K562 (cell line): ENCODE data around the gene CSKMT. TPM values are rescaled to one million over a fixed set of nuclear protein-coding genes. Genes with fewer than 3 reads are reported as not detected.

Experiments
- EGR1 ChIP-seq: fragments of 450-650 bp; conservative IDR thresholded peaks from 2 replicates; pipeline ENCODE4 v1.6.1; 2017; ENCODE audit warnings: mild to moderate bottlenecking
- EWSR1 ChIP-seq: fragments of 450-650 bp; IDR thresholded peaks from 2 replicates; pipeline ENCODE4 v1.6.1; 2018; ENCODE audit warnings: borderline replicate concordance, mild to moderate bottlenecking, low read depth, moderate library complexity; ENCODE audit not compliant: partially characterized antibody
- FIP1L1 ChIP-seq: fragments of 200-400 bp; formaldehyde crosslinking; IDR thresholded peaks from 2 replicates; pipeline ENCODE4 v1.6.1; 2018; ENCODE audit warnings: mild to moderate bottlenecking, low read depth, low read length; ENCODE audit not compliant: poor library complexity, severe bottlenecking
- FOXK2 ChIP-seq, 2 experiments: fragments of 450-650 bp; IDR thresholded peaks in 1 of 2; conservative IDR thresholded peaks in 1 of 2; 2 replicates each; pipeline ENCODE4 v1.6.1; 2016; ENCODE audit warnings: low read depth in 2 of 2, mild to moderate bottlenecking in 1 of 2
- KDM1A ChIP-seq, 2 experiments: fragments of 450-650 bp; IDR thresholded peaks; 2 replicates each; pipeline ENCODE4 v1.6.1; 2016; ENCODE audit warnings: mild to moderate bottlenecking in 2 of 2
- LEF1 ChIP-seq: fragments of 450-650 bp; IDR thresholded peaks from 2 replicates; pipeline ENCODE4 v1.6.1; 2016; ENCODE audit warnings: mild to moderate bottlenecking
- MAFK ChIP-seq: IDR thresholded peaks from 2 replicates; pipeline ENCODE4 v1.6.1; 2011; ENCODE audit warnings: low read length, improper control_type of control experiment
- MYBL2 ChIP-seq, 2 experiments: fragments of 450-650 bp in 1 of 2; sonication (generic) in 1 of 2; formaldehyde crosslinking in 1 of 2; IDR thresholded peaks; 2 replicates each; pipeline versions ENCODE4 v1.6.1 to v1.8.1; 2017 to 2022; ENCODE audit warnings: borderline replicate concordance in 1 of 2, inconsistent platforms in 1 of 2, low read depth in 1 of 2, mild to moderate bottlenecking in 1 of 2, missing genetic modification reagents in 1 of 2, moderate library complexity in 1 of 2
- PYGO2 ChIP-seq: fragments of 450-650 bp; IDR thresholded peaks from 2 replicates; pipeline ENCODE4 v1.6.1; 2016; ENCODE audit warnings: mild to moderate bottlenecking, missing genetic modification characterization, moderate library complexity, missing compliant biosample characterization
- SMAD3 ChIP-seq: fragments of 450-650 bp; formaldehyde crosslinking; conservative IDR thresholded peaks from 2 replicates; pipeline ENCODE4 v1.4.0; 2020; ENCODE audit warnings: mild to moderate bottlenecking
- SRSF3 ChIP-seq: fragments of 200-400 bp; formaldehyde crosslinking; IDR thresholded peaks from 2 replicates; pipeline ENCODE4 v1.6.1; 2016; ENCODE audit warnings: mild to moderate bottlenecking, low read length, moderate library complexity; ENCODE audit not compliant: insufficient read depth
- ZNF436 ChIP-seq: fragments of 250-450, 450-650 bp; sonication (Bioruptor Pico); formaldehyde crosslinking; IDR thresholded peaks from 2 replicates; pipeline ENCODE4 v1.7.0; 2020; ENCODE audit warnings: mild to moderate bottlenecking
- ZNF551 ChIP-seq: fragments of 250-450 bp; sonication (Bioruptor Pico); IDR thresholded peaks from 2 replicates; pipeline ENCODE4 v1.5.0; 2021; ENCODE audit warnings: mild to moderate bottlenecking, moderate library complexity
- ZNF586 ChIP-seq: fragments of 450-650 bp; formaldehyde crosslinking; conservative IDR thresholded peaks from 2 replicates; pipeline ENCODE4 v1.4.0; 2020; ENCODE audit warnings: mild to moderate bottlenecking, moderate library complexity
- ZNF785 ChIP-seq: fragments of 250-450 bp; sonication (Bioruptor Pico); IDR thresholded peaks from 2 replicates; pipeline ENCODE4 v1.4.0; 2020; ENCODE audit warnings: mild to moderate bottlenecking
- polyA plus RNA-seq, 8 experiments: library from polyadenylated mRNA; depleted of rRNA in 4 of 8; stranded (reverse) in 5 of 8; unstranded in 3 of 8; fragments of >200 nt; fragmentation: Nextera tagmentation in 2 of 8; fragmentation: Illumina TruSeq in 1 of 8; extraction: Ambion mirVana in 2 of 8; extraction: Trizol in 1 of 8; gene quantifications; 2 replicates each; pipeline versions ENCODE4 v1.2.1 to v1.2.3, GENCODE V29; 2011 to 2014; ENCODE audit warnings: inconsistent platforms in 1 of 8, missing spikeins in 1 of 8
- total RNA-seq, 7 experiments: library from RNA; depleted of rRNA in 6 of 7; stranded (reverse); fragments of >200 nt in 6 of 7; fragmentation: Illumina TruSeq in 2 of 7; extraction: Trizol in 2 of 7; gene quantifications; 2 replicates each; pipeline versions ENCODE4 v1.2.1 to v1.2.3, GENCODE V29; 2011 to 2021; ENCODE audit warnings: low replicate concordance in 1 of 7
- TF ChIP-seq, protein P1 (sequence below): fragments of 250-450 bp; sonication (Bioruptor Pico); IDR thresholded peaks from 2 replicates; pipeline ENCODE4 v1.4.0; 2020; ENCODE audit warnings: mild to moderate bottlenecking, moderate library complexity
- TF ChIP-seq, protein P2 (sequence below): fragments of 250-450 bp; sonication (Bioruptor Pico); IDR thresholded peaks from 2 replicates; pipeline ENCODE4 v1.5.1; 2021; ENCODE audit warnings: mild to moderate bottlenecking
- TF ChIP-seq, protein P3 (sequence below): sonication (generic); formaldehyde crosslinking; IDR thresholded peaks from 2 replicates; pipeline ENCODE4 v1.9.0; 2022; ENCODE audit warnings: mild to moderate bottlenecking, missing genetic modification reagents
- TF ChIP-seq, protein P4 (sequence below): fragments of 450-650 bp; IDR thresholded peaks from 2 replicates; pipeline ENCODE4 v1.7.1; 2018; ENCODE audit warnings: mild to moderate bottlenecking, low read depth; ENCODE audit not compliant: partially characterized antibody

CSKMT gene
- total and polyA plus RNA-seq, 9 of the 15 experiments (the other 6 are each of a cell fraction or from before 2014, with no cell fraction given): 10.3 to 108 (median 27.2) TPM

DNA sequence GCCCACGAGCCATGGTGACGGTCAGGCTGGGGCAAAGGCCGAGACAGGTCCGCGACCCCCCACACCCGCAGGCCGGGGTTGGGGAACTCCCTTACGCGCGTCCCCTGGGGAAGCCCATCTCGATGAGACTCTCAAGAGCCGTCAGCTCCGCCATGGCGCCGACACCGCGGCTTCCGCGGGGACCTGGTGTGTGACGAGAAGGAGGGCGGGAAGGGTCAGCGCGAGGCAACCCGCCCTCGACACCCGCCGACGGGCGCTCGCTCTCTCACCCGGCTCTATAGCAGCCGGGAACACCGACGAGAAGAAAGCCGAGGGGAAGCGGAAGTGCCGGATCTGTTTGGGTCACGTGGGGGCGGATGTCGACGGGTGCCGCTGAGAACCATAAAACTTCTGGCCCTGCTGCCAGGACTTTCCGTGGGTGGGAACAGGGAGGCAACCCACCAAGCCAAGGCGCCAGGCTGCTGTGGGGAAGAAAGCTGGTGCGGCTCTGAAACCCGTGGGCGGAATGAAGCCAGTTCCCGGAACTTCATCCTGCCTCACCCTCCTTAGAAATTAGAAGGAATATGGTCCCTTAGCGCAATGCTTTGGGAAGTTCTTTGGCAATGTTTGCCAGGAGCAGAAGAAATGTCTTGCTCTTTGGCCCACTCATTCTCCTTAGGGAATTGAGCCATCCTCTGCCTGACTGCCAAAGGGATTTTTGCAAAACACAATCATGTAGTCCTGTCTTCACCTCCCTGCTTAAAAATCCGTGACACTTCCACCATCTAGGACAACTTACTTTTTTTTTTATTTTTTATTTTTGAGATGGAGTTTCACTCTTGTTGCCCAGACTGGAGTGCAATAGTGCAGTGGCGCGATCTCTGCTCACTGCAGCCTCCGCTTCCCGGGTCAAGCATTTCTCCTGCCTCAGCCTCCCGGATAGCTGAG is 13.9 kb downstream of the CSKMT start, which contains the start of gene UBXN1 (continued):
- TF ChIP-seq, protein P1, sequence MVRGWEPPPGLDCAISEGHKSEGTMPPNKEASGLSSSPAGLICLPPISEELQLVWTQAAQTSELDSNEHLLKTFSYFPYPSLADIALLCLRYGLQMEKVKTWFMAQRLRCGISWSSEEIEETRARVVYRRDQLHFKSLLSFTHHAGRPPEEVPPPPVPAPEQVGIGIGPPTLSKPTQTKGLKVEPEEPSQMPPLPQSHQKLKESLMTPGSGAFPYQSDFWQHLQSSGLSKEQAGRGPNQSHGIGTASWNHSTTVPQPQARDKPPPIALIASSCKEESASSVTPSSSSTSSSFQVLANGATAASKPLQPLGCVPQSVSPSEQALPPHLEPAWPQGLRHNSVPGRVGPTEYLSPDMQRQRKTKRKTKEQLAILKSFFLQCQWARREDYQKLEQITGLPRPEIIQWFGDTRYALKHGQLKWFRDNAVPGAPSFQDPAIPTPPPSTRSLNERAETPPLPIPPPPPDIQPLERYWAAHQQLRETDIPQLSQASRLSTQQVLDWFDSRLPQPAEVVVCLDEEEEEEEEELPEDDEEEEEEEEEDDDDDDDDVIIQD (CRISPR knock-in tag): no peak
- no peak for TF ChIP-seq ZNF586 (CRISPR knock-in tag)
- TF ChIP-seq MAFK: no peak
- no peak for TF ChIP-seq LEF1
- TF ChIP-seq, protein P2, sequence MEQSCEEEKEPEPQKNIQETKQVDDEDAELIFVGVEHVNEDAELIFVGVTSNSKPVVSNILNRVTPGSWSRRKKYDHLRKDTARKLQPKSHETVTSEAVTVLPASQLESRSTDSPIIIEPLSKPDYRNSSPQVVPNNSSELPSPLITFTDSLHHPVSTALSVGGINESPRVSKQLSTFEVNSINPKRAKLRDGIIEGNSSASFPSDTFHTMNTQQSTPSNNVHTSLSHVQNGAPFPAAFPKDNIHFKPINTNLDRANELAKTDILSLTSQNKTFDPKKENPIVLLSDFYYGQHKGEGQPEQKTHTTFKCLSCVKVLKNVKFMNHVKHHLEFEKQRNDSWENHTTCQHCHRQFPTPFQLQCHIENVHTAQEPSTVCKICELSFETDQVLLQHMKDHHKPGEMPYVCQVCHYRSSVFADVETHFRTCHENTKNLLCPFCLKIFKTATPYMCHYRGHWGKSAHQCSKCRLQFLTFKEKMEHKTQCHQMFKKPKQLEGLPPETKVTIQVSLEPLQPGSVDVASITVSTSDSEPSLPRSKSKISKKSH: no peak
- TF ChIP-seq, protein P3, sequence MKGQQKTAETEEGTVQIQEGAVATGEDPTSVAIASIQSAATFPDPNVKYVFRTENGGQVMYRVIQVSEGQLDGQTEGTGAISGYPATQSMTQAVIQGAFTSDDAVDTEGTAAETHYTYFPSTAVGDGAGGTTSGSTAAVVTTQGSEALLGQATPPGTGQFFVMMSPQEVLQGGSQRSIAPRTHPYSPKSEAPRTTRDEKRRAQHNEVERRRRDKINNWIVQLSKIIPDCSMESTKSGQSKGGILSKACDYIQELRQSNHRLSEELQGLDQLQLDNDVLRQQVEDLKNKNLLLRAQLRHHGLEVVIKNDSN (CRISPR knock-in tag): peak; percentile 99
- TF ChIP-seq EGR1: peak; percentile 96
- TF ChIP-seq MYBL2 (IDR thresholded peaks at IDR 0.05; ENCODE audit: low read depth): no peak
- TF ChIP-seq MYBL2 (CRISPR knock-in tag; IDR thresholded peaks at IDR 0.05; ENCODE audit: borderline replicate concordance): no peak
- peak; percentile 67 for TF ChIP-seq FIP1L1
- TF ChIP-seq KDM1A (IDR thresholded peaks at IDR 0.05): no peak
- TF ChIP-seq PYGO2 (tag): no peak
- TF ChIP-seq ZNF785 (CRISPR knock-in tag): no peak
- no peak for TF ChIP-seq ZNF436 (CRISPR knock-in tag)
- TF ChIP-seq EWSR1: no peak
- no peak for TF ChIP-seq SMAD3 (CRISPR knock-in tag)
- TF ChIP-seq, protein P4, sequence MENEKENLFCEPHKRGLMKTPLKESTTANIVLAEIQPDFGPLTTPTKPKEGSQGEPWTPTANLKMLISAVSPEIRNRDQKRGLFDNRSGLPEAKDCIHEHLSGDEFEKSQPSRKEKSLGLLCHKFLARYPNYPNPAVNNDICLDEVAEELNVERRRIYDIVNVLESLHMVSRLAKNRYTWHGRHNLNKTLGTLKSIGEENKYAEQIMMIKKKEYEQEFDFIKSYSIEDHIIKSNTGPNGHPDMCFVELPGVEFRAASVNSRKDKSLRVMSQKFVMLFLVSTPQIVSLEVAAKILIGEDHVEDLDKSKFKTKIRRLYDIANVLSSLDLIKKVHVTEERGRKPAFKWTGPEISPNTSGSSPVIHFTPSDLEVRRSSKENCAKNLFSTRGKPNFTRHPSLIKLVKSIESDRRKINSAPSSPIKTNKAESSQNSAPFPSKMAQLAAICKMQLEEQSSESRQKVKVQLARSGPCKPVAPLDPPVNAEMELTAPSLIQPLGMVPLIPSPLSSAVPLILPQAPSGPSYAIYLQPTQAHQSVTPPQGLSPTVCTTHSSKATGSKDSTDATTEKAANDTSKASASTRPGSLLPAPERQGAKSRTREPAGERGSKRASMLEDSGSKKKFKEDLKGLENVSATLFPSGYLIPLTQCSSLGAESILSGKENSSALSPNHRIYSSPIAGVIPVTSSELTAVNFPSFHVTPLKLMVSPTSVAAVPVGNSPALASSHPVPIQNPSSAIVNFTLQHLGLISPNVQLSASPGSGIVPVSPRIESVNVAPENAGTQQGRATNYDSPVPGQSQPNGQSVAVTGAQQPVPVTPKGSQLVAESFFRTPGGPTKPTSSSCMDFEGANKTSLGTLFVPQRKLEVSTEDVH: peak; percentile 80
- peak in 1 of 2 experiments; percentile 59; a peak in 2 of 4 replicates for TF ChIP-seq FOXK2 (conservative IDR thresholded peaks at IDR 0.05 in 1 of 2, IDR thresholded peaks at IDR 0.05 in 1 of 2; ENCODE audit: low read depth in 2 of 2)
- no peak for TF ChIP-seq ZNF551 (CRISPR knock-in tag)
- no peak for TF ChIP-seq SRSF3
